Body of pancreas (tissue), 4 donors: ENCODE results near the gene ABR. TPM values are rescaled to one million over a fixed set of nuclear protein-coding genes. Genes with fewer than 3 reads are reported as not detected.

Source experiments
- ATAC-seq: fragments of 150-250 bp; one replicate; pipeline ENCODE4 v1.9.1; 2016
- DNase-seq, 4 donors: peaks; one replicate each; pipeline ENCODE4 v3.0.0-alpha.2; 2019
- H3K27ac ChIP-seq, 4 donors: fragments of 200-600 bp; sonication (generic); 1 replicate in 3 of 4; 2 replicates in 1 of 4; pipeline versions ENCODE4 v1.5.1 to v1.6.1; 2016 to 2019; ENCODE audit warnings: mild to moderate bottlenecking in 1 of 4, mixed read lengths in 1 of 4, moderate library complexity in 1 of 4
- H3K27me3 ChIP-seq, 2 donors: fragments of 200-600 bp; sonication (generic); one replicate each; pipeline ENCODE4 v1.6.0; 2016; ENCODE audit warnings: mild to moderate bottlenecking in 1 of 2
- H3K36me3 ChIP-seq, 2 donors: fragments of 200-600 bp; sonication (generic); replicated peaks in 1 of 2; 2 replicates each; pipeline ENCODE4 v1.5.1; 2016; ENCODE audit warnings: low read depth in 2 of 2; ENCODE audit not compliant: insufficient read depth in 1 of 2
- H3K4me1 ChIP-seq: fragments of 200-600 bp; sonication (generic); one replicate; pipeline ENCODE4 v1.6.0; 2016
- H3K4me3 ChIP-seq, 2 donors: fragments of 200-600 bp; sonication (generic); 1 replicate in 1 of 2; 2 replicates in 1 of 2; pipeline ENCODE4 v1.5.1; 2016 to 2019
- H3K9me3 ChIP-seq, 3 donors: fragments of 200-600 bp; sonication (generic); 1 replicate in 2 of 3; 2 replicates in 1 of 3; pipeline ENCODE4 v1.5.1; 2016
- CTCF ChIP-seq, 7 experiments: fragments of 450-650 bp in 4 of 7; fragments of 200-600 bp in 3 of 7; sonication (generic) in 3 of 7; IDR thresholded peaks; one replicate each; pipeline ENCODE4 v1.5.1; 2016 to 2019; ENCODE audit warnings: antibody characterized with exemption in 7 of 7
- POLR2A ChIP-seq, 3 donors: fragments of 450-650 bp; IDR thresholded peaks; one replicate each; pipeline ENCODE4 v1.6.1; 2016; ENCODE audit warnings: antibody characterized with exemption in 3 of 3, mild to moderate bottlenecking in 2 of 3
- WGBS, 2 donors: methylation state at CpG; one replicate each; pipeline ENCODE4 v1.1.5; 2017; 5-methylcytosine and 5-hydroxymethylcytosine counted together
- intact Hi-C: fragments of 100-400 bp; cut with DNase I; formaldehyde crosslinking; loops from one replicate; pipeline ENCODE4 v1.15.1; 2023
- total RNA-seq, 2 donors: library from RNA; depleted of rRNA; stranded (reverse); fragments of >200 nt; gene quantifications; one replicate each; pipeline ENCODE4 v1.1.0, GENCODE V29; 2016

The ABR gene
- total RNA-seq, 2 donors from 2014 or later = 32.4 to 46.8 TPM

GRCh38 chr17:1166276-1166675 is 13.5 kb downstream of the ABR start:
- no peaks in the 10 kb centered on the region for H3K27me3 ChIP-seq
- no peaks in the 10 kb centered on the region for H3K36me3 ChIP-seq
- no peak overlapping the region for H3K27ac ChIP-seq
- ATAC-seq = no peak
- no peak overlapping the region for H3K4me3 ChIP-seq
- DNase-seq = no peak
- WGBS, 2 donors = 68 to 74% methylated on average over 11 of the region's 11 CpGs
- H3K4me1 ChIP-seq = no peaks in the 10 kb centered on the region
- TF ChIP-seq POLR2A (IDR thresholded peaks at IDR 0.05) (no peak), CTCF (IDR thresholded peaks at IDR 0.05) (no peak)
- H3K9me3 ChIP-seq = no peaks in the 10 kb centered on the region
- intact Hi-C loops = no loop called here

GRCh38 chr17:1165836-1166235 is 13.9 kb downstream of the ABR start:
- DNase-seq (no peak), ATAC-seq (no peak)
- intact Hi-C loops = no loop called here
- no peak overlapping the region for H3K4me3 ChIP-seq
- no peaks in the 10 kb centered on the region for H3K27me3 ChIP-seq
- no peaks in the 10 kb centered on the region for H3K36me3 ChIP-seq
- H3K4me1 ChIP-seq = no peaks in the 10 kb centered on the region
- H3K27ac ChIP-seq = no peak overlapping the region
- no peak for TF ChIP-seq CTCF (IDR thresholded peaks at IDR 0.05)
- TF ChIP-seq POLR2A (IDR thresholded peaks at IDR 0.05) = no peak
- no peaks in the 10 kb centered on the region for H3K9me3 ChIP-seq
- WGBS, 2 donors = 63 to 79% methylated on average over 9 to 16 of the region's 19 CpGs

- 55 to 66% methylated on average over 3 to 12 of the region's 12 CpGs for WGBS, 2 donors
- Histone ChIP-seq H3K27ac (no peak overlapping the region), H3K4me1 (no peaks in the 10 kb centered on the region), H3K9me3 (no peaks in the 10 kb centered on the region), H3K27me3 (no peaks in the 10 kb centered on the region), H3K4me3 (no peak overlapping the region), H3K36me3 (no peaks in the 10 kb centered on the region)
- TF ChIP-seq POLR2A (IDR thresholded peaks at IDR 0.05) (no peak), CTCF (IDR thresholded peaks at IDR 0.05) (no peak)
- DNase-seq (no peak), ATAC-seq (no peak)
- intact Hi-C loops = no loop called here
Measured at GRCh38 chr17:1164935-1165556, 14.7 kb downstream of the ABR start.

GRCh38 chr17:1162116-1162855 is 17.5 kb downstream of the ABR start:
- H3K9me3 ChIP-seq = no peaks in the 10 kb centered on the region
- intact Hi-C loops = no loop called here
- H3K4me1 ChIP-seq = no peaks in the 10 kb centered on the region
- ATAC-seq = peak; percentile 9
- H3K4me3 ChIP-seq = no peak overlapping the region
- 77 to 84% methylated on average over 12 to 15 of the region's 16 CpGs for WGBS, 2 donors
- DNase-seq = no peak
- no peaks in the 10 kb centered on the region for H3K27me3 ChIP-seq
- H3K36me3 ChIP-seq = no peaks in the 10 kb centered on the region
- no peak for TF ChIP-seq CTCF (IDR thresholded peaks at IDR 0.05)
- H3K27ac ChIP-seq = no peak overlapping the region
